T-helper 17 cell (primary cell): ENCODE results near the gene N4BP2L2. TPM values are rescaled to one million over a fixed set of nuclear protein-coding genes. Genes with fewer than 3 reads are reported as not detected.

Source experiments
- ATAC-seq: fragments of 150-1000 bp; cut with Tn5 transposase; 2 replicates; pipeline ENCODE4 v1.10.0; 2021; ENCODE audit warnings: mild to moderate bottlenecking, moderate library complexity
- DNase-seq, 3 donors: peaks; one replicate each; pipeline versions ENCODE4 v3.0.0 to v3.0.0-alpha.2; 2020 to 2021
- H3K9me3 ChIP-seq: one replicate; pipeline ENCODE4 v1.7.0; 2013; ENCODE audit warnings: low read length, mild to moderate bottlenecking; ENCODE audit not compliant: control insufficient read depth, poor library complexity, severe bottlenecking
- H3K27ac Mint-ChIP-seq: one replicate; pipeline ENCODE4 v1.8.0; 2022; ENCODE audit warnings: mild to moderate bottlenecking, moderate library complexity, mixed read lengths
- H3K27me3 Mint-ChIP-seq: one replicate; pipeline ENCODE4 v1.8.0; 2022; ENCODE audit warnings: mixed read lengths
- H3K36me3 Mint-ChIP-seq: one replicate; pipeline ENCODE4 v1.8.0; 2022; ENCODE audit warnings: low read depth, mixed read lengths
- H3K4me1 Mint-ChIP-seq: one replicate; pipeline ENCODE4 v1.8.0; 2022; ENCODE audit warnings: mild to moderate bottlenecking, mixed read lengths
- H3K4me3 Mint-ChIP-seq: one replicate; pipeline ENCODE4 v1.8.0; 2022; ENCODE audit warnings: mild to moderate bottlenecking, moderate library complexity, mixed read lengths
- total RNA-seq, 4 donors: library from RNA in 2 of 4; stranded (reverse) in 2 of 4; gene quantifications; one replicate each; pipeline ENCODE4 v1.2.3 and lab custom pipeline; 2022 to 2026

Gene N4BP2L2
- total RNA-seq, 2 donors from 2014 or later, result 185 to 205 TPM

- H3K4me3 Mint-ChIP-seq, result no peak overlapping the region
- H3K27me3 Mint-ChIP-seq, result no peaks in the 10 kb centered on the region
- H3K9me3 ChIP-seq, result no peaks in the 10 kb centered on the region
- DNase-seq, result no peak
- ATAC-seq, result no peak
- no peak overlapping the region for H3K27ac Mint-ChIP-seq
- H3K36me3 Mint-ChIP-seq, result no peaks in the 10 kb centered on the region
- no peaks in the 10 kb centered on the region for H3K4me1 Mint-ChIP-seq
Observed at GRCh38 chr13:32553720-32554119, 15.1 kb upstream of the N4BP2L2 start.

- Mint-ChIP-seq H3K27ac (no peak overlapping the region), H3K4me3 (no peak overlapping the region), H3K36me3 (peaks cover 5% of the 10 kb centered on the region), H3K4me1 (peaks cover 6% of the 10 kb centered on the region), H3K27me3 (no peaks in the 10 kb centered on the region)
- H3K9me3 ChIP-seq, result no peaks in the 10 kb centered on the region
- no peak for ATAC-seq
- DNase-seq, result no peak
Observed at GRCh38 chr13:32549788-32550187, 11.2 kb upstream of the N4BP2L2 start.

GRCh38 chr13:32548837-32549236 lies 10.2 kb upstream of the N4BP2L2 start:
- H3K4me1 Mint-ChIP-seq, result peaks cover 6% of the 10 kb centered on the region
- H3K36me3 Mint-ChIP-seq, result peaks cover 5% of the 10 kb centered on the region
- ATAC-seq (no peak), DNase-seq (no peak)
- H3K4me3 Mint-ChIP-seq, result no peak overlapping the region
- H3K27ac Mint-ChIP-seq, result no peak overlapping the region
- H3K27me3 Mint-ChIP-seq, result no peaks in the 10 kb centered on the region
- no peaks in the 10 kb centered on the region for H3K9me3 ChIP-seq

- DNase-seq, result no peak
- Mint-ChIP-seq H3K4me1 (peaks cover 6% of the 10 kb centered on the region), H3K4me3 (no peak overlapping the region), H3K36me3 (peaks cover 5% of the 10 kb centered on the region), H3K27me3 (peaks cover 9% of the 10 kb centered on the region), H3K27ac (no peak overlapping the region)
- ATAC-seq, result no peak
- H3K9me3 ChIP-seq, result no peaks in the 10 kb centered on the region
Observed at GRCh38 chr13:32545083-32545482, 6.5 kb upstream of the N4BP2L2 start.

GRCh38 chr13:32542221-32542620 lies 3.6 kb upstream of the N4BP2L2 start:
- no peaks in the 10 kb centered on the region for H3K9me3 ChIP-seq
- ATAC-seq (no peak), DNase-seq (no peak)
- no peak overlapping the region for H3K27ac Mint-ChIP-seq
- no peak overlapping the region for H3K4me3 Mint-ChIP-seq
- peaks cover 9% of the 10 kb centered on the region for H3K27me3 Mint-ChIP-seq
- H3K36me3 Mint-ChIP-seq, result peaks cover 9% of the 10 kb centered on the region
- peaks cover 21% of the 10 kb centered on the region for H3K4me1 Mint-ChIP-seq

GRCh38 chr13:32538143-32538620 lies 413 bp downstream of the N4BP2L2 start:
- Mint-ChIP-seq H3K27ac (peak overlapping the region; percentile 99), H3K27me3 (peaks cover 9% of the 10 kb centered on the region), H3K36me3 (peaks cover 12% of the 10 kb centered on the region), H3K4me3 (peak overlapping the region; percentile 99), H3K4me1 (peaks cover 47% of the 10 kb centered on the region)
- DNase-seq (peak in 1 of 3 donors; percentile 45), ATAC-seq (peak; percentile 76)
- no peaks in the 10 kb centered on the region for H3K9me3 ChIP-seq

- DNase-seq (peak; percentile 20 to 22 (median 20)), ATAC-seq (no peak)
- peaks cover 47% of the 10 kb centered on the region for H3K4me1 Mint-ChIP-seq
- peaks cover 9% of the 10 kb centered on the region for H3K27me3 Mint-ChIP-seq
- H3K27ac Mint-ChIP-seq, result peak overlapping the region; percentile 99
- H3K9me3 ChIP-seq, result no peaks in the 10 kb centered on the region
- H3K36me3 Mint-ChIP-seq, result peaks cover 12% of the 10 kb centered on the region
- H3K4me3 Mint-ChIP-seq, result peak overlapping the region; percentile 99
Observed at GRCh38 chr13:32537580-32538142, 934 bp downstream of the N4BP2L2 start.

- Mint-ChIP-seq H3K27me3 (no peaks in the 10 kb centered on the region), H3K36me3 (peaks cover 13% of the 10 kb centered on the region), H3K27ac (peak overlapping the region; percentile 70), H3K4me1 (peaks cover 62% of the 10 kb centered on the region), H3K4me3 (peak overlapping the region; percentile 68)
- DNase-seq (no peak), ATAC-seq (no peak)
- H3K9me3 ChIP-seq, result no peaks in the 10 kb centered on the region
Observed at GRCh38 chr13:32535748-32536147, 2.8 kb downstream of the N4BP2L2 start.

- H3K4me3 Mint-ChIP-seq, result peak overlapping the region; percentile 65
Observed at GRCh38 chr13:32535115-32535514, 3.5 kb downstream of the N4BP2L2 start.

GRCh38 chr13:32530841-32531253 lies 7.7 kb downstream of the N4BP2L2 start:
- DNase-seq (no peak), ATAC-seq (peak; percentile 70)
- Mint-ChIP-seq H3K36me3 (peaks cover 4% of the 10 kb centered on the region), H3K27me3 (no peaks in the 10 kb centered on the region), H3K4me3 (peak overlapping the region; percentile 90), H3K4me1 (peaks cover 53% of the 10 kb centered on the region), H3K27ac (peak overlapping the region; percentile 93)
- no peaks in the 10 kb centered on the region for H3K9me3 ChIP-seq

More at GRCh38 chr13:32535115-32535514, 3.5 kb downstream of the N4BP2L2 start:
- DNase-seq (no peak), ATAC-seq (no peak)
- no peaks in the 10 kb centered on the region for H3K9me3 ChIP-seq
- Mint-ChIP-seq H3K36me3 (peaks cover 13% of the 10 kb centered on the region), H3K4me1 (peaks cover 66% of the 10 kb centered on the region), H3K27me3 (no peaks in the 10 kb centered on the region), H3K27ac (peak overlapping the region; percentile 93)

- no peak for ATAC-seq
- Mint-ChIP-seq H3K4me3 (no peak overlapping the region), H3K27ac (peak overlapping the region; percentile 56), H3K27me3 (no peaks in the 10 kb centered on the region), H3K36me3 (peaks cover 2% of the 10 kb centered on the region), H3K4me1 (peaks cover 38% of the 10 kb centered on the region)
- H3K9me3 ChIP-seq, result no peaks in the 10 kb centered on the region
- no peak for DNase-seq
Observed at GRCh38 chr13:32528358-32528757, 10.2 kb downstream of the N4BP2L2 start.

GRCh38 chr13:32527151-32527550 lies 11.4 kb downstream of the N4BP2L2 start:
- Mint-ChIP-seq H3K4me1 (peaks cover 37% of the 10 kb centered on the region), H3K27me3 (no peaks in the 10 kb centered on the region), H3K27ac (peak overlapping the region; percentile 59), H3K4me3 (no peak overlapping the region), H3K36me3 (peaks cover 4% of the 10 kb centered on the region)
- no peaks in the 10 kb centered on the region for H3K9me3 ChIP-seq
- DNase-seq (no peak), ATAC-seq (no peak)

GRCh38 chr13:32525766-32526165 lies 12.8 kb downstream of the N4BP2L2 start:
- Mint-ChIP-seq H3K36me3 (peaks cover 2% of the 10 kb centered on the region), H3K4me3 (no peak overlapping the region), H3K27ac (peak overlapping the region; percentile 54), H3K4me1 (peaks cover 26% of the 10 kb centered on the region), H3K27me3 (no peaks in the 10 kb centered on the region)
- no peaks in the 10 kb centered on the region for H3K9me3 ChIP-seq
- DNase-seq, result no peak
- ATAC-seq, result no peak

- no peak for DNase-seq
- Mint-ChIP-seq H3K27me3 (no peaks in the 10 kb centered on the region), H3K36me3 (peaks cover 3% of the 10 kb centered on the region), H3K4me3 (no peak overlapping the region), H3K27ac (peak overlapping the region; percentile 19), H3K4me1 (peaks cover 5% of the 10 kb centered on the region)
- ATAC-seq, result no peak
- no peaks in the 10 kb centered on the region for H3K9me3 ChIP-seq
Observed at GRCh38 chr13:32515246-32515645, 23.3 kb downstream of the N4BP2L2 start.
